Epithelial cell of proximal tubule (primary cell): ENCODE data around the gene DGKI. TPM values are rescaled to one million over a fixed set of nuclear protein-coding genes. Genes with fewer than 3 reads are reported as not detected.

Experiments
- DNase-seq: peaks from one replicate; pipeline ENCODE4 v3.0.0-alpha.2; 2011; ENCODE audit warnings: low read depth
- H3K4me3 ChIP-seq: 2 replicates; pipeline ENCODE4 v1.5.1; 2011; ENCODE audit warnings: low read depth, mild to moderate bottlenecking, low read length
- CTCF ChIP-seq: conservative IDR thresholded peaks from 2 replicates; pipeline ENCODE4 v1.5.1; 2012; ENCODE audit warnings: low read depth, mild to moderate bottlenecking, low read length
- total RNA-seq: library from RNA; depleted of rRNA; stranded (reverse); fragments of >200 nt; gene quantifications from 2 replicates; pipeline ENCODE4 v1.2.3, GENCODE V29; 2015

The DGKI gene
- total RNA-seq, 1 donor from 2014 or later, result 0.69 TPM

- no peak for TF ChIP-seq CTCF
- no peak for DNase-seq
- no peak overlapping the region for H3K4me3 ChIP-seq
Measured at GRCh38 chr7:137373507-137373906, 473.3 kb downstream of the DGKI start.

DNA sequence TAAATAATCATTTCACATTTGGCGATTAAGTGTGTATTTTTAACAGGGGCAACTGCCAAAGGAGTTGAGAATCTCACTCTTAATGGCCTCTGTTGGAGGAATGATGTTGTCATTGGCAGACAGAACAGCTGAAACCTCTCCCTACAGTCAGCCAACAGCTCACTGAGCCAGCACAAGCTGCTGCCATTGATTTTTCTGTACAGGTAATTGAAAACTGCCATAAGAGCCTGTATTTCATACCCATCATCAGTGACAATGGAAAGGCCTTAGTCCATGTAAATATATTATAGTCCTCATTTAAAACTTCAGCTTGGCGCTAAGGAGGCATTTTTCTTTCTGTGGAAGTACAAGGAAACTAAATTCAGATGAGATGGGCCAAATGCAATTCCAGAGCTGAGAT, 475.2 kb downstream of the DGKI start:
- no peak overlapping the region for H3K4me3 ChIP-seq
- no peak for TF ChIP-seq CTCF
- no peak for DNase-seq

GRCh38 chr7:137366995-137367394, 479.8 kb downstream of the DGKI start:
- DNase-seq, result no peak

DNA sequence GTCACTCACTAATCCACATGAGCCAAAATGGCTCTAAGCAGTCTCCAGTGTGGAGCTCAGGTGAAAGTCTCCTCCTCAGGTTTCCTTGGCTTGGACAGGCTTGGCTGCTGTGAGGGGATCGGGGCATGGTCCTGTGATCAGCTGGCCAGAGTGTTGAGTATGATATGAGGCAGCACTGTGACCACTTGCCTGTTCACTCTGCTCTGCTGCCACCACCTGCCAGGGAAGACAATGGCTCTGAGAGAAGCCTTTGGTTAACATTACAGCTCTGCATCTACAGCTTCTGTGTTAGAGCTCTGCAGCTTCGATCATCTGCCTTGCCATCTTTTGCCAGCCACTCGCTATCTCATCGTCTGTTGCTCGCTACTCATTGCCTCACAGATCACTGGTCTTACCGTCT, 483.1 kb downstream of the DGKI start:
- DNase-seq, result no peak
- TF ChIP-seq CTCF, result no peak
- H3K4me3 ChIP-seq, result no peak overlapping the region

More at GRCh38 chr7:137366995-137367394, 479.8 kb downstream of the DGKI start:
- TF ChIP-seq CTCF, result no peak
- no peak overlapping the region for H3K4me3 ChIP-seq

DNA sequence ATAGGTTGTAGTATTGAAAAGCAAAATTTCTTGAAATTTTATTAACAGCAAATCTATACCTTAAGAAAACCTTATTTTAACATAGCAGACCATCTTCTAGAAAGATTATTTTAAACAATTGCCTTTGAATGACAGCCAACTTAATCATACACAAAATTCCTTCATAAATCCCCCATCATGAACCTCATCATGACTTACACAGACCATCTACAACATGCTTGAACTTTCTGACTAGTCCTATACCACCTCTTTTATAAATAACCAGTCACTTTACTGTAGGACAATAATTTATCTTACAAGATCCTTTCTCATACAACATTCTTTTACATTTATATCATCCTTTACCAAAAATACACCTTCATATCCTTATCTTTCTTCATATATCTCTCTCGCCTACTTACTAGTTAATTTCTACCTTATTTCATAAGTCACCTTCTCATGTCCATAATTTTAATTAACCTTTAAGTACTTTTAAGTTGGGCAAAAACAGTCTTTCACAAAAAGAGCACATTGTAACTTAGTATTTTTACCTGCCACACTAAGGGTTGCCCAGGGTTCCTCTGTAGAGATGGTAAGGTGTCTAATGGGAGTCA, 486.6 kb downstream of the DGKI start:
- DNase-seq, result no peak
- no peak overlapping the region for H3K4me3 ChIP-seq
- no peak for TF ChIP-seq CTCF

GRCh38 chr7:137354961-137355360, 491.8 kb downstream of the DGKI start:
- no peak for DNase-seq
- TF ChIP-seq CTCF, result no peak
- no peak overlapping the region for H3K4me3 ChIP-seq

DNA sequence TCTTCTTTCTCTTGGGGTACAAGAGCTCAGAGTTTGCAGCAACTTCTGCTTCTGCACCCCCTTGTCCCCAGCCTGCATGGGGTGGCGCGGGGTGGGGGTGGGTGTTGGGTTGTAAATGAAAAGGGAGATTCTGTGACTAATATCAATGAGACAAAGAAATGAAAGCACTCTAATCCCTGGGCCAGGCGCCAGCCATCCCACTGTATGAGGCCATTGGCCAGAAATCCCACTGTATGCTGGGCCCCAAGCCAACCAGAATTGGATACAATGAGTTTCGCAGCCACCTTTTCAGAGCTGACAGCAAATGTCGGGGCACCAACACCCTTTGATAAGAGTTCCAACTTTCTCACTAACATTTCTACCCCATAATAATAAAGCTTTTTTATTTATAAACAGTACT, 492.4 kb downstream of the DGKI start:
- no peak for TF ChIP-seq CTCF
- no peak for DNase-seq
- H3K4me3 ChIP-seq, result no peak overlapping the region
